Hepatocyte (in vitro differentiated cells): ENCODE data around the gene SLIT1. TPM values are rescaled to one million over a fixed set of nuclear protein-coding genes. Genes with fewer than 3 reads are reported as not detected.

ENCODE experiments used
- DNase-seq: peaks from one replicate; pipeline ENCODE4 v3.0.0-alpha.2; 2016; ENCODE audit warnings: low spot score
- H2AFZ ChIP-seq: fragments of 200-600 bp; sonication (generic); 2 replicates; pipeline ENCODE4 v1.6.0; 2016; ENCODE audit warnings: antibody characterized with exemption, mild to moderate bottlenecking
- H3K27ac ChIP-seq: fragments of 200-600 bp; sonication (generic); 2 replicates; pipeline ENCODE4 v1.5.1; 2016; ENCODE audit warnings: mild to moderate bottlenecking
- H3K27me3 ChIP-seq: fragments of 200-600 bp; sonication (generic); 2 replicates; pipeline ENCODE4 v1.6.1; 2016
- H3K36me3 ChIP-seq: fragments of 200-600 bp; sonication (generic); replicated peaks from 2 replicates; pipeline ENCODE4 v1.5.1; 2016; ENCODE audit warnings: low read depth; ENCODE audit not compliant: insufficient read depth
- H3K4me1 ChIP-seq: fragments of 200-600 bp; sonication (generic); 2 replicates; pipeline ENCODE4 v1.5.1; 2016; ENCODE audit warnings: mild to moderate bottlenecking, moderate library complexity; ENCODE audit not compliant: insufficient read depth
- H3K4me2 ChIP-seq: fragments of 200-600 bp; sonication (generic); 2 replicates; pipeline ENCODE4 v1.6.0; 2016
- H3K4me3 ChIP-seq: fragments of 200-600 bp; sonication (generic); 2 replicates; pipeline ENCODE4 v1.5.1; 2016; ENCODE audit warnings: mild to moderate bottlenecking
- H3K79me2 ChIP-seq: fragments of 200-600 bp; sonication (generic); 2 replicates; pipeline ENCODE4 v1.6.0; 2017; ENCODE audit warnings: mild to moderate bottlenecking
- H3K9me2 ChIP-seq: fragments of 200-600 bp; sonication (generic); replicated peaks from 2 replicates; pipeline ENCODE4 v1.6.0; 2017; ENCODE audit warnings: mild to moderate bottlenecking; ENCODE audit not compliant: insufficient read depth
- H3K9me3 ChIP-seq: fragments of 200-600 bp; sonication (generic); 2 replicates; pipeline ENCODE4 v1.5.1; 2016; ENCODE audit warnings: low read depth, mild to moderate bottlenecking
- H4K20me1 ChIP-seq: fragments of 200-600 bp; sonication (generic); 2 replicates; pipeline ENCODE4 v1.6.0; 2016; ENCODE audit warnings: mild to moderate bottlenecking; ENCODE audit not compliant: insufficient read depth, poor library complexity, severe bottlenecking
- EZH2 ChIP-seq: fragments of 200-600 bp; sonication (generic); IDR thresholded peaks from 2 replicates; pipeline ENCODE4 v1.6.1; 2016; ENCODE audit warnings: antibody characterized with exemption, mild to moderate bottlenecking, borderline replicate concordance
- EZH2phosphoT487 ChIP-seq: fragments of 200-600 bp; sonication (generic); IDR thresholded peaks from one replicate; pipeline ENCODE4 v1.6.1; 2018; ENCODE audit warnings: antibody characterized with exemption, mild to moderate bottlenecking, low read depth, moderate library complexity; ENCODE audit not compliant: unreplicated experiment, severe bottlenecking
- WGBS: methylation state at CpG from one replicate; pipeline ENCODE4 v1.1.6; 2016; ENCODE audit warnings: low lambda C conversion rate; ENCODE audit errors: missing lambda C conversion rate; 5-methylcytosine and 5-hydroxymethylcytosine counted together
- polyA plus RNA-seq: library from polyadenylated mRNA; unstranded; fragments of >200 nt; fragmentation: Nextera tagmentation; extraction: Ambion mirVana; gene quantifications from 2 replicates; pipeline ENCODE4 v1.2.1, GENCODE V29; 2016
- total RNA-seq: library from RNA; depleted of rRNA; stranded (reverse); fragments of >200 nt; gene quantifications from 2 replicates; pipeline ENCODE4 v1.2.3, GENCODE V29; 2014
- TF ChIP-seq, protein P1 (sequence below): fragments of 200-600 bp; sonication (generic); IDR thresholded peaks from 2 replicates; pipeline ENCODE4 v1.5.1; 2016; ENCODE audit warnings: antibody characterized with exemption, mild to moderate bottlenecking; ENCODE audit not compliant: poor library complexity

SLIT1 gene
- total and polyA plus RNA-seq, 2 experiments from 2014 or later: 0.47 to 0.65 TPM

DNA sequence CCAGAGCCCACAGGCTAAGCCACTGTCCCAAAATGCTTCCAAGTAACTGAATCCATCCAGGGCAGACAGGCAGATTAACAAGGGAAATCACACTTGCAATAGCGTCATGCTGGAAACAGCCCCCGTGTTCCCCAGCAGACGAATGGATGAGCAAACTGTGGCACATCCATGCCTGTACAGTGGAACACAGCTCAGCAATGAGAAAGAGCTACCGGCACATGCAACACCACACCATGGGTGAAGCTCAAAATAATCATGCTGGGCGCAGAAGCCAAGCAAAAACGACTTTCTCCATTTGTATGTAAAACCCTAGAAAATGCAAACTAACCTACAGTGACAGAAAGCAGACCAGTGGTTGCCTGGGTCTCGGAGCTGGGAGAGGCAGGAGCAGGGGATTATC lies 153.1 kb downstream of the SLIT1 start:
- H3K27me3 ChIP-seq: no peaks in the 10 kb centered on the region
- 41% methylated on average over 7 of the region's 7 CpGs for WGBS
- no peaks in the 10 kb centered on the region for H3K36me3 ChIP-seq
- H3K9me2 ChIP-seq: no peaks in the 10 kb centered on the region
- no peak for TF ChIP-seq EZH2phosphoT487
- H4K20me1 ChIP-seq: no peaks in the 10 kb centered on the region
- no peaks in the 10 kb centered on the region for H3K79me2 ChIP-seq
- no peaks in the 10 kb centered on the region for H3K9me3 ChIP-seq
- no peak overlapping the region for H3K4me3 ChIP-seq
- no peak overlapping the region for H3K27ac ChIP-seq
- DNase-seq: no peak
- H3K4me1 ChIP-seq: peaks cover 2% of the 10 kb centered on the region
- no peak overlapping the region for H2AFZ ChIP-seq
- H3K4me2 ChIP-seq: no peak overlapping the region

DNA sequence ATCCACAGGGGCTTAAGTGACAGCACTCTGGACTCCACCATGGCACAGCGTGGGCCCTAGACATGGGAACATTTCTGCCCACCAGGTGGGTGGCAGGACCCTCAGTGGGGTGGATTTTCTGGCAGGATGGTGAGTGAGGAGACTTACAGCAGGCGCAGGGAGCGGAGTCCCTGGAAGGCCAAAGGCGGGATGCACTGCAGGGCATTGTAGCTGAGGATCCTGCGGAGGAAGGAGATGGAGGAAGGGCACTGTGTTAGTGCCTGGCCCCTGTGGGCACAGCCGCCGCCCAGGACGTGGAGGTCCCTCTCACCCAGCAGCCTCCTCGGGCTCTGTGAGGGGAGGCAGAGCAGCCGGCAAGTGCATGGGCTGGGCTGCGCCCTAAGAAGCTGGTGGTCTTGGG lies 154.3 kb downstream of the SLIT1 start:
- Histone ChIP-seq H3K9me3 (no peaks in the 10 kb centered on the region), H3K4me2 (no peak overlapping the region), H3K4me1 (no peaks in the 10 kb centered on the region), H4K20me1 (no peaks in the 10 kb centered on the region), H3K36me3 (no peaks in the 10 kb centered on the region), H2AFZ (no peak overlapping the region), H3K27ac (no peak overlapping the region), H3K27me3 (no peaks in the 10 kb centered on the region), H3K9me2 (no peaks in the 10 kb centered on the region), H3K79me2 (no peaks in the 10 kb centered on the region), H3K4me3 (no peak overlapping the region)
- 90% methylated on average over 11 of the region's 11 CpGs for WGBS
- DNase-seq: no peak
- TF ChIP-seq, protein P1, sequence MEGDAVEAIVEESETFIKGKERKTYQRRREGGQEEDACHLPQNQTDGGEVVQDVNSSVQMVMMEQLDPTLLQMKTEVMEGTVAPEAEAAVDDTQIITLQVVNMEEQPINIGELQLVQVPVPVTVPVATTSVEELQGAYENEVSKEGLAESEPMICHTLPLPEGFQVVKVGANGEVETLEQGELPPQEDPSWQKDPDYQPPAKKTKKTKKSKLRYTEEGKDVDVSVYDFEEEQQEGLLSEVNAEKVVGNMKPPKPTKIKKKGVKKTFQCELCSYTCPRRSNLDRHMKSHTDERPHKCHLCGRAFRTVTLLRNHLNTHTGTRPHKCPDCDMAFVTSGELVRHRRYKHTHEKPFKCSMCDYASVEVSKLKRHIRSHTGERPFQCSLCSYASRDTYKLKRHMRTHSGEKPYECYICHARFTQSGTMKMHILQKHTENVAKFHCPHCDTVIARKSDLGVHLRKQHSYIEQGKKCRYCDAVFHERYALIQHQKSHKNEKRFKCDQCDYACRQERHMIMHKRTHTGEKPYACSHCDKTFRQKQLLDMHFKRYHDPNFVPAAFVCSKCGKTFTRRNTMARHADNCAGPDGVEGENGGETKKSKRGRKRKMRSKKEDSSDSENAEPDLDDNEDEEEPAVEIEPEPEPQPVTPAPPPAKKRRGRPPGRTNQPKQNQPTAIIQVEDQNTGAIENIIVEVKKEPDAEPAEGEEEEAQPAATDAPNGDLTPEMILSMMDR: no peak
- TF ChIP-seq EZH2phosphoT487: no peak
- no peak for TF ChIP-seq EZH2

DNA sequence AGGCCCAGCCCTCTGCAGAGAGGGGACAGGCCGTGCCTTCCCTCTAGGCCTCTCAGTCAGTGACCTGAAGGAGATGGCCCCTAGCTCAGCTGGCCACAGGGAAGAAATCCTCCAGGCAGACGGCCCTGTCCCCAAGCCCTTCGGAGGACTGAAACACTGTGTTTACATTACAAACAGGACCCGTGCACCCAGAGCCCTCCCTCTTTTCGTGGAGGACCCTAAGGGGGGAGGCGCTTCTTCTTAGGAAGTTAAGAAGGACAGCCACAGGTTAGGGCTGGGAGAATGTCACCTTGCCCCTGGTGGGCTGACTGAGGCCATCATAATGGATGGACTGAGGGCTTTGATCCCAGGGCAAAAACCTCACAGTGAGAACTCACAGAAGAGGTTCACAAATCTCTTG lies 154.9 kb downstream of the SLIT1 start:
- TF ChIP-seq EZH2phosphoT487: no peak
- TF ChIP-seq, protein P1: no peak
- no peak for TF ChIP-seq EZH2
- H3K36me3 ChIP-seq: no peaks in the 10 kb centered on the region
- H4K20me1 ChIP-seq: no peaks in the 10 kb centered on the region
- no peaks in the 10 kb centered on the region for H3K4me1 ChIP-seq
- H3K9me2 ChIP-seq: no peaks in the 10 kb centered on the region
- 20% methylated on average over 6 of the region's 6 CpGs for WGBS
- no peaks in the 10 kb centered on the region for H3K27me3 ChIP-seq
- DNase-seq: no peak
- H3K4me3 ChIP-seq: no peak overlapping the region
- no peaks in the 10 kb centered on the region for H3K9me3 ChIP-seq
- no peaks in the 10 kb centered on the region for H3K79me2 ChIP-seq
- no peak overlapping the region for H3K4me2 ChIP-seq
- H2AFZ ChIP-seq: no peak overlapping the region
- no peak overlapping the region for H3K27ac ChIP-seq

DNA sequence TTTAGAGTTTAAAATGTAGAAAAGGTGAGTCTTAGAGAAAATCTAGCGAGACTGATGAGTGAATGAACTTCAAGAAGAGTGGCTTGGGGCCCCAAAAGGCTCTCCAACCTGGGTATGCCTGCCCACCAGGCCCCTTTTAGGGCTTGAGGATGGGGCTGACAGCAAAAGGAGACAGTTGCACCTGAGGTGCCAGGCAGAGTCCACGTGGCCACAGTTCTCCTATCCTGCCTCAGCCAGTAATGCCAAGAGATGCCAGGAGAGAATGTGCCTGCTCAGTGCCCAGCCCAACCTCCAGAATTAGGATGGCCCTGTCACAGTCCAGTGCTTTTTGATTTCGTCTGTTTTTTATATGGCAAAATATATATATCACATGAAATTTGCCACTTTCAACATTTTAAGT lies 156.5 kb downstream of the SLIT1 start:
- WGBS: 79% methylated on average over 3 of the region's 3 CpGs
- Histone ChIP-seq H3K4me2 (no peak overlapping the region), H3K36me3 (no peaks in the 10 kb centered on the region), H2AFZ (no peak overlapping the region), H3K79me2 (no peaks in the 10 kb centered on the region), H3K9me3 (no peaks in the 10 kb centered on the region), H3K4me3 (no peak overlapping the region), H3K27ac (no peak overlapping the region), H3K27me3 (no peaks in the 10 kb centered on the region), H4K20me1 (no peaks in the 10 kb centered on the region), H3K4me1 (no peaks in the 10 kb centered on the region), H3K9me2 (no peaks in the 10 kb centered on the region)
- no peak for DNase-seq
- TF ChIP-seq EZH2phosphoT487 (no peak), EZH2 (no peak)
- TF ChIP-seq, protein P1: no peak
